ENCODE data around the gene C9orf50. TPM values are rescaled to one million over a fixed set of nuclear protein-coding genes. Genes with fewer than 3 reads are reported as not detected.
"Not testable (repeated sequence)": the region's sequence is repeated elsewhere in the genome, so short reads cannot be mapped to it uniquely, and the experiment has no call there.

C9orf50 gene
- total RNA-seq, 1 experiment from 2014 or later = not detected

DNA sequence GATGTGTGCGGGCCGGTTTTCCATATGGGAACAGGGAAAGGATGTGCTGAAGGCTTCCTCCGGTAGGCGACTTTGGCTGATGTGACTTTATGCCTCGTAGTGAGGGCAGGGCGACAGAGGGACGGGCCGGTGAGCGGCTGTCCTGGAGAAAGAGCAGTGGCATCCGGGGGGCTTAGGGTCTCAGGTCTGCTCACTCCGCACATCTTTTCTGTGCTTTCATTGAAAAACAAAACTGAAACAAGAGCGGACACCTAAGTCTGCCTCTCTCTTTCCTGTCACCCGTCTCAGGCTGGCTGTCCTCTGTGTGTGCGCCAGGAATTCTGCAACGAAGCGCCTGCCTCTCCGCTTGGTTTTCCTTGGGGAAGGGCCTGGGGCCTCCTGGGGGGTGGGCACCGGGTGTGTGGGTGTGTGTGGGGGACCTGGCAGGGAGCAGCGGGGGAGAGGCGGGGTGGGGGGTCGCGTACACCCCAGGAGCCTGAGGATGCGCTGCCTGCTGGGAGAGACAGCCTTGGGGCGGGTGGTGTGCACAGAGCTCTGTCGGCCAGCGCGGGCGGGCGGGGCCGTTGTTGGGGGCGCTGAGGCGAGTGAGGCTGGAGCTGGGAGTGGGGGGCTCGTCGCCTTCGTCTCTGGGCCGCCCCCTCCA lies 44.0 kb upstream of the C9orf50 start:
- Histone ChIP-seq H3K14ac (ENCODE audit: insufficient read depth, low read length) (no peak overlapping the region), H3K23me2 (ENCODE audit: insufficient read length, low read depth, low read length, poor library complexity, severe bottlenecking) (peaks cover 3% of the 10 kb centered on the region), H3K9me3 (ENCODE audit: control insufficient read depth, low read depth, low read length) (no peaks in the 10 kb centered on the region), H3K27ac (ENCODE audit: insufficient read length, low read depth, low read length) (no peak overlapping the region), H3K27me3 (ENCODE audit: insufficient read depth, low read length) (no peaks in the 10 kb centered on the region; the same call in 1 of the 2 replicates), H3T11ph (ENCODE audit: low read length) (no peak overlapping the region), H3K18ac (ENCODE audit: insufficient read length, low read depth, low read length) (no peak overlapping the region), H4K5ac (ENCODE audit: insufficient read length, low read depth, low read length) (no peak overlapping the region), H3K79me2 (ENCODE audit: insufficient read depth, low read length) (no peaks in the 10 kb centered on the region), H2BK5ac (ENCODE audit: insufficient read length, low read length) (no peak overlapping the region), H4K20me1 (ENCODE audit: control insufficient read depth, insufficient read depth, insufficient read length) (no peaks in the 10 kb centered on the region), H2BK12ac (ENCODE audit: insufficient read length, low read depth, low read length) (no peak overlapping the region), H2AFZ (ENCODE audit: low read length) (no peak overlapping the region), H4K91ac (ENCODE audit: insufficient read length, low read depth, low read length) (no peak overlapping the region), H3K4me1 (ENCODE audit: insufficient read depth, low read length) (no peaks in the 10 kb centered on the region; the same call in 1 of the 2 replicates), H2AK5ac (ENCODE audit: insufficient read length, low read length) (no peak overlapping the region), H3K23ac (ENCODE audit: insufficient read length, low read depth, low read length) (no peak overlapping the region), H4K8ac (replicated peaks; ENCODE audit: insufficient read length, low read depth, low read length) (no peak overlapping the region), H3K4ac (ENCODE audit: low read depth, low read length) (no peak overlapping the region), H2BK20ac (ENCODE audit: low read depth, low read length, poor library complexity, severe bottlenecking) (no peak overlapping the region), H3K56ac (ENCODE audit: insufficient read length, low read depth, low read length) (no peak overlapping the region), H2BK120ac (ENCODE audit: low read depth, low read length, poor library complexity, severe bottlenecking) (no peak overlapping the region), H3K4me2 (ENCODE audit: insufficient read depth, insufficient read length, low read length) (peak overlapping the region; percentile 40), H3K79me1 (ENCODE audit: insufficient read depth, low read depth, low read length, poor library complexity, severe bottlenecking) (no peaks in the 10 kb centered on the region), H3K9ac (ENCODE audit: extremely low read depth, insufficient read length, low read length) (no peak overlapping the region), H2BK15ac (ENCODE audit: low read depth, low read length) (no peak overlapping the region)
- Mint-ChIP-seq H3K27me3 (ENCODE audit: low read depth) (peaks cover 65% of the 10 kb centered on the region), H3K4me3 (peak overlapping the region; percentile 52 to 80), H3K36me3 (ENCODE audit: insufficient read depth in 1 of 3, low read depth in 3 of 3) (no peaks in the 10 kb centered on the region; a peak in 1 of 7 replicates), H3K4me1 (peaks cover 13 to 17% of the 10 kb centered on the region in 2 experiments), H3K27ac (no peak overlapping the region), H3K9me3 (peaks cover 0 to 3% of the 10 kb centered on the region in 2 experiments; a peak in 3 of 5 replicates)
- TF ChIP-seq, protein P1, sequence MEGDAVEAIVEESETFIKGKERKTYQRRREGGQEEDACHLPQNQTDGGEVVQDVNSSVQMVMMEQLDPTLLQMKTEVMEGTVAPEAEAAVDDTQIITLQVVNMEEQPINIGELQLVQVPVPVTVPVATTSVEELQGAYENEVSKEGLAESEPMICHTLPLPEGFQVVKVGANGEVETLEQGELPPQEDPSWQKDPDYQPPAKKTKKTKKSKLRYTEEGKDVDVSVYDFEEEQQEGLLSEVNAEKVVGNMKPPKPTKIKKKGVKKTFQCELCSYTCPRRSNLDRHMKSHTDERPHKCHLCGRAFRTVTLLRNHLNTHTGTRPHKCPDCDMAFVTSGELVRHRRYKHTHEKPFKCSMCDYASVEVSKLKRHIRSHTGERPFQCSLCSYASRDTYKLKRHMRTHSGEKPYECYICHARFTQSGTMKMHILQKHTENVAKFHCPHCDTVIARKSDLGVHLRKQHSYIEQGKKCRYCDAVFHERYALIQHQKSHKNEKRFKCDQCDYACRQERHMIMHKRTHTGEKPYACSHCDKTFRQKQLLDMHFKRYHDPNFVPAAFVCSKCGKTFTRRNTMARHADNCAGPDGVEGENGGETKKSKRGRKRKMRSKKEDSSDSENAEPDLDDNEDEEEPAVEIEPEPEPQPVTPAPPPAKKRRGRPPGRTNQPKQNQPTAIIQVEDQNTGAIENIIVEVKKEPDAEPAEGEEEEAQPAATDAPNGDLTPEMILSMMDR (conservative IDR thresholded peaks at IDR 0.05) = no peak
- no CpG with 5 or more reads among the region's 36 CpGs for WGBS (ENCODE audit: extremely low coverage, insufficient read length, low lambda C conversion rate)
- no peak for DNase-seq

DNA sequence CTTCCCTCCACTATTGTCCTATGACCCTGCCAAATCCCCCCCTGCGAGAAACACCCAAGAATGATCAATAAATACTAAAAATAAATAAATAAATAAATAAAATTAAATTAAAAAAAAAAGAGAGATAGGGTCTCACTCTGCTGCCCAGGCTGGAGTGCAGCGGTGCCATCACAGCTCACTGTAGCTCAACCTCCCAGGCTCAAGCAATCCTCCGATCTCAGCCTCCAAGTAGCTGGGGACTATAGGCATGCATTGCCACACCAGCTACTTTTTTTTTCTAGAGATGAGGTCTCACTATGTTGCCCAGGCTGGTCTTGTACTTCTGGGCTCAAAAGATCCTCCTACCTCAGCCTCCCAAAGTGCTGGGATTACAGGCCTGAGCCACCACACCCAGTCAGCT lies 41.3 kb upstream of the C9orf50 start:
- not testable (repeated sequence) for H3K56ac ChIP-seq (ENCODE audit: insufficient read length, low read depth, low read length); H4K91ac ChIP-seq (ENCODE audit: insufficient read length, low read depth, low read length); H2BK120ac ChIP-seq (ENCODE audit: low read depth, low read length, poor library complexity, severe bottlenecking); H3K27ac Mint-ChIP-seq; H3K79me2 ChIP-seq (ENCODE audit: insufficient read depth, low read length); H3K9me3 ChIP-seq (ENCODE audit: control insufficient read depth, low read depth, low read length); H3K4ac ChIP-seq (ENCODE audit: low read depth, low read length); H2AFZ ChIP-seq (ENCODE audit: low read length); H3K27me3 ChIP-seq (ENCODE audit: insufficient read depth, low read length); H2BK12ac ChIP-seq (ENCODE audit: insufficient read length, low read depth, low read length); H3K18ac ChIP-seq (ENCODE audit: insufficient read length, low read depth, low read length); H3K23me2 ChIP-seq (ENCODE audit: insufficient read length, low read depth, low read length, poor library complexity, severe bottlenecking); DNase-seq; H3K4me3 Mint-ChIP-seq; H3K9ac ChIP-seq (ENCODE audit: extremely low read depth, insufficient read length, low read length); H4K20me1 ChIP-seq (ENCODE audit: control insufficient read depth, insufficient read depth, insufficient read length); H3K23ac ChIP-seq (ENCODE audit: insufficient read length, low read depth, low read length); H2BK5ac ChIP-seq (ENCODE audit: insufficient read length, low read length); H4K5ac ChIP-seq (ENCODE audit: insufficient read length, low read depth, low read length); H2AK5ac ChIP-seq (ENCODE audit: insufficient read length, low read length); H3K79me1 ChIP-seq (ENCODE audit: insufficient read depth, low read depth, low read length, poor library complexity, severe bottlenecking); H3K4me2 ChIP-seq (ENCODE audit: insufficient read depth, insufficient read length, low read length); H3T11ph ChIP-seq (ENCODE audit: low read length); H3K27ac ChIP-seq (ENCODE audit: insufficient read length, low read depth, low read length); H2BK15ac ChIP-seq (ENCODE audit: low read depth, low read length); H2BK20ac ChIP-seq (ENCODE audit: low read depth, low read length, poor library complexity, severe bottlenecking); H4K8ac ChIP-seq (replicated peaks; ENCODE audit: insufficient read length, low read depth, low read length); H3K14ac ChIP-seq (ENCODE audit: insufficient read depth, low read length); H3K9me3 Mint-ChIP-seq; H3K4me1 ChIP-seq (ENCODE audit: insufficient read depth, low read length); H3K36me3 Mint-ChIP-seq (ENCODE audit: insufficient read depth in 1 of 3, low read depth in 3 of 3)
- WGBS (ENCODE audit: extremely low coverage, insufficient read length, low lambda C conversion rate) = no CpG with 5 or more reads among the region's 3 CpGs
- Mint-ChIP-seq H3K27me3 (ENCODE audit: low read depth) (peaks cover 67% of the 10 kb centered on the region), H3K4me1 (peaks cover 9 to 12% of the 10 kb centered on the region in 2 experiments)

All from H9 (cell line).